GM12878 (cell line): ENCODE results near the gene EXOC5.
"Not testable (repeated sequence)": the region's sequence is repeated elsewhere in the genome, so short reads cannot be mapped to it uniquely, and the experiment has no call there.

Experiments used
- FOXK2 ChIP-seq: fragments of 450-650 bp; IDR thresholded peaks from 2 replicates; pipeline ENCODE4 v1.6.1; 2017; ENCODE audit warnings: mild to moderate bottlenecking, moderate library complexity
- GABPA ChIP-seq: IDR thresholded peaks from 2 replicates; pipeline ENCODE4 v1.6.1; 2014; ENCODE audit warnings: antibody characterized with exemption, low read depth, mild to moderate bottlenecking, inconsistent platforms
- POLR2A ChIP-seq: IDR thresholded peaks from 2 replicates; pipeline ENCODE4 v1.6.1; 2011; ENCODE audit warnings: low read depth, mild to moderate bottlenecking, low read length
- POLR2AphosphoS5 ChIP-seq: IDR thresholded peaks from 2 replicates; pipeline ENCODE4 v1.6.1; 2011; ENCODE audit warnings: mild to moderate bottlenecking, low read length, inconsistent platforms
- PRDM15 ChIP-seq: fragments of 450-650 bp; formaldehyde crosslinking; IDR thresholded peaks from 2 replicates; pipeline ENCODE4 v1.4.0; 2020; ENCODE audit warnings: mild to moderate bottlenecking, moderate library complexity

- TF ChIP-seq POLR2AphosphoS5; POLR2A; FOXK2; GABPA; PRDM15 (CRISPR knock-in tag): not testable (repeated sequence)
Measured at GRCh38 chr14:57258221-57258620, 10.5 kb downstream of the EXOC5 start.
